Measurements from ENCODE around the gene TREML4.

- no peak for TF ChIP-seq RAD21 (conservative IDR thresholded peaks at IDR 0.05 in 1 of 2, IDR thresholded peaks at IDR 0.05 in 1 of 2)
- no peak for TF ChIP-seq RFX5 (IDR thresholded peaks at IDR 0.05)
These were observed 24.0 kb upstream of the TREML4 start for GRCh38 chr6:41204156-41204555.
